ENCODE measurements around the gene SYT12.

- TF ChIP-seq, protein P1, sequence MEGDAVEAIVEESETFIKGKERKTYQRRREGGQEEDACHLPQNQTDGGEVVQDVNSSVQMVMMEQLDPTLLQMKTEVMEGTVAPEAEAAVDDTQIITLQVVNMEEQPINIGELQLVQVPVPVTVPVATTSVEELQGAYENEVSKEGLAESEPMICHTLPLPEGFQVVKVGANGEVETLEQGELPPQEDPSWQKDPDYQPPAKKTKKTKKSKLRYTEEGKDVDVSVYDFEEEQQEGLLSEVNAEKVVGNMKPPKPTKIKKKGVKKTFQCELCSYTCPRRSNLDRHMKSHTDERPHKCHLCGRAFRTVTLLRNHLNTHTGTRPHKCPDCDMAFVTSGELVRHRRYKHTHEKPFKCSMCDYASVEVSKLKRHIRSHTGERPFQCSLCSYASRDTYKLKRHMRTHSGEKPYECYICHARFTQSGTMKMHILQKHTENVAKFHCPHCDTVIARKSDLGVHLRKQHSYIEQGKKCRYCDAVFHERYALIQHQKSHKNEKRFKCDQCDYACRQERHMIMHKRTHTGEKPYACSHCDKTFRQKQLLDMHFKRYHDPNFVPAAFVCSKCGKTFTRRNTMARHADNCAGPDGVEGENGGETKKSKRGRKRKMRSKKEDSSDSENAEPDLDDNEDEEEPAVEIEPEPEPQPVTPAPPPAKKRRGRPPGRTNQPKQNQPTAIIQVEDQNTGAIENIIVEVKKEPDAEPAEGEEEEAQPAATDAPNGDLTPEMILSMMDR (IDR thresholded peaks at IDR 0.05 in 4 of 5, conservative IDR thresholded peaks at IDR 0.05 in 1 of 5) = no peak
- TF ChIP-seq POLR2A (IDR thresholded peaks at IDR 0.05) = no peak
Observed at GRCh38 chr11:67062526-67063373, 39.8 kb downstream of the SYT12 start.
